Measurements from ENCODE around the gene FXYD6.

- TF ChIP-seq CTCF (IDR thresholded peaks at IDR 0.05) (no peak), POLR2A (IDR thresholded peaks at IDR 0.05) (no peak)
Observed at GRCh38 chr11:117832511-117832910, 43.9 kb downstream of the FXYD6 start.

Data from adrenal gland (tissue), 5 donors.